K562 (cell line): ENCODE data around the gene RNPEP. TPM values are rescaled to one million over a fixed set of nuclear protein-coding genes. Genes with fewer than 3 reads are reported as not detected.

ENCODE experiments used
- DNMT1 ChIP-seq: fragments of 450-650 bp; IDR thresholded peaks from 2 replicates; pipeline ENCODE4 v1.6.1; 2016; ENCODE audit warnings: antibody characterized with exemption, mild to moderate bottlenecking
- EP400 ChIP-seq: fragments of 450-650 bp; IDR thresholded peaks from 2 replicates; pipeline ENCODE4 v1.6.1; 2017; ENCODE audit warnings: antibody characterized with exemption, mild to moderate bottlenecking, moderate library complexity
- ESRRA ChIP-seq: fragments of 450-650 bp; IDR thresholded peaks from 2 replicates; pipeline ENCODE4 v1.6.1; 2014; ENCODE audit warnings: low read depth, mild to moderate bottlenecking, moderate library complexity, borderline replicate concordance
- FOXA1 ChIP-seq: fragments of 450-650 bp; IDR thresholded peaks from 2 replicates; pipeline ENCODE4 v1.6.1; 2016; ENCODE audit warnings: mild to moderate bottlenecking, borderline replicate concordance
- MAFG ChIP-seq: fragments of 450-650 bp; conservative IDR thresholded peaks from 2 replicates; pipeline ENCODE4 v1.6.1; 2016; ENCODE audit warnings: missing genetic modification characterization, missing compliant biosample characterization
- MCM7 ChIP-seq, 2 experiments: fragments of 450-650 bp; IDR thresholded peaks; 2 replicates each; pipeline ENCODE4 v1.6.1; 2016 to 2018
- NR3C1 ChIP-seq: sonication (generic); formaldehyde crosslinking; IDR thresholded peaks from 2 replicates; pipeline ENCODE4 v1.8.1; 2022; ENCODE audit warnings: missing genetic modification reagents
- POLR2H ChIP-seq: IDR thresholded peaks from 2 replicates; pipeline ENCODE4 v1.6.1; 2016; ENCODE audit warnings: missing genetic modification characterization, low read depth, mild to moderate bottlenecking, control low read depth, missing compliant biosample characterization, moderate library complexity
- POLR3A ChIP-seq: IDR thresholded peaks from 2 replicates; pipeline ENCODE4 v1.6.1; 2011; ENCODE audit warnings: borderline replicate concordance, mild to moderate bottlenecking, moderate library complexity; ENCODE audit not compliant: insufficient read length, insufficient read depth; ENCODE audit errors: extremely low read depth
- RBM22 ChIP-seq: fragments of 200-400 bp; formaldehyde crosslinking; IDR thresholded peaks from 2 replicates; pipeline ENCODE4 v1.6.1; 2018; ENCODE audit warnings: low read length, low read depth; ENCODE audit not compliant: poor library complexity, severe bottlenecking
- SMAD1 ChIP-seq: fragments of 150-350 bp; IDR thresholded peaks from 2 replicates; pipeline ENCODE4 v1.6.1; 2014; ENCODE audit warnings: low read length, low read depth; ENCODE audit not compliant: partially characterized antibody
- SNRNP70 ChIP-seq: fragments of 200-400 bp; formaldehyde crosslinking; optimal IDR thresholded peaks from 2 replicates; pipeline ENCODE3; 2017; ENCODE audit warnings: low read depth, low read length
- SPI1 ChIP-seq: IDR thresholded peaks from 2 replicates; pipeline ENCODE4 v1.6.1; 2011; ENCODE audit warnings: low read depth, low read length, control low read depth, borderline replicate concordance
- SRSF1 ChIP-seq: fragments of 200-400 bp; formaldehyde crosslinking; IDR thresholded peaks from 2 replicates; pipeline ENCODE4 v1.6.1; 2017; ENCODE audit warnings: mild to moderate bottlenecking, low read depth, low read length, moderate library complexity
- ZNF655 ChIP-seq: fragments of 250-450 bp; sonication (Bioruptor Pico); IDR thresholded peaks from 2 replicates; pipeline ENCODE4 v1.5.0; 2021
- ZNF740 ChIP-seq, 3 experiments: fragments of 200-800 bp in 1 of 3; sonication (Bioruptor generic) in 1 of 3; sonication (generic) in 1 of 3; formaldehyde crosslinking in 1 of 3; IDR thresholded peaks; 2 replicates each; pipeline versions ENCODE4 v1.6.1 to v1.8.0; 2016 to 2022; ENCODE audit warnings: mild to moderate bottlenecking in 2 of 3, missing compliant biosample characterization in 2 of 3, missing genetic modification characterization in 2 of 3, missing genetic modification reagents in 1 of 3
- polyA plus RNA-seq, 8 experiments: library from polyadenylated mRNA; depleted of rRNA in 4 of 8; stranded (reverse) in 5 of 8; unstranded in 3 of 8; fragments of >200 nt; fragmentation: Nextera tagmentation in 2 of 8; fragmentation: Illumina TruSeq in 1 of 8; extraction: Ambion mirVana in 2 of 8; extraction: Trizol in 1 of 8; gene quantifications; 2 replicates each; pipeline versions ENCODE4 v1.2.1 to v1.2.3, GENCODE V29; 2011 to 2014; ENCODE audit warnings: inconsistent platforms in 1 of 8, missing spikeins in 1 of 8
- total RNA-seq, 7 experiments: library from RNA; depleted of rRNA in 6 of 7; stranded (reverse); fragments of >200 nt in 6 of 7; fragmentation: Illumina TruSeq in 2 of 7; extraction: Trizol in 2 of 7; gene quantifications; 2 replicates each; pipeline versions ENCODE4 v1.2.1 to v1.2.3, GENCODE V29; 2011 to 2021; ENCODE audit warnings: low replicate concordance in 1 of 7
- TF ChIP-seq, protein P1 (sequence below): fragments of 450-650 bp; formaldehyde crosslinking; IDR thresholded peaks from 2 replicates; pipeline ENCODE4 v1.4.0; 2022; ENCODE audit warnings: missing genetic modification characterization
- TF ChIP-seq, protein P2 (sequence below): sonication (generic); formaldehyde crosslinking; IDR thresholded peaks from 2 replicates; pipeline ENCODE4 v1.8.0; 2023; ENCODE audit warnings: mild to moderate bottlenecking, missing genetic modification reagents
- TF ChIP-seq, protein P3 (sequence below): fragments of 450-650 bp; IDR thresholded peaks from 2 replicates; pipeline ENCODE4 v1.6.1; 2016

RNPEP gene
- total and polyA plus RNA-seq, 9 of the 15 experiments (the other 6 are each of a cell fraction or from before 2014, with no cell fraction given) = 27.5 to 131 (median 63.4) TPM

- TF ChIP-seq, protein P1, sequence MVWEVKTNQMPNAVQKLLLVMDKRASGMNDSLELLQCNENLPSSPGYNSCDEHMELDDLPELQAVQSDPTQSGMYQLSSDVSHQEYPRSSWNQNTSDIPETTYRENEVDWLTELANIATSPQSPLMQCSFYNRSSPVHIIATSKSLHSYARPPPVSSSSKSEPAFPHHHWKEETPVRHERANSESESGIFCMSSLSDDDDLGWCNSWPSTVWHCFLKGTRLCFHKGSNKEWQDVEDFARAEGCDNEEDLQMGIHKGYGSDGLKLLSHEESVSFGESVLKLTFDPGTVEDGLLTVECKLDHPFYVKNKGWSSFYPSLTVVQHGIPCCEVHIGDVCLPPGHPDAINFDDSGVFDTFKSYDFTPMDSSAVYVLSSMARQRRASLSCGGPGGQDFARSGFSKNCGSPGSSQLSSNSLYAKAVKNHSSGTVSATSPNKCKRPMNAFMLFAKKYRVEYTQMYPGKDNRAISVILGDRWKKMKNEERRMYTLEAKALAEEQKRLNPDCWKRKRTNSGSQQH (CRISPR knock-in tag) = no peak
- TF ChIP-seq POLR3A = no peak
- no peak for TF ChIP-seq SPI1
- TF ChIP-seq ESRRA = peak; percentile 53
- TF ChIP-seq ZNF740 (CRISPR knock-in tag; IDR thresholded peaks at IDR 0.05) = peak; percentile 75; the same call in 1 of the 2 replicates
- no peak for TF ChIP-seq ZNF740 (tag; IDR thresholded peaks at IDR 0.05)
- no peak for TF ChIP-seq SNRNP70
- no peak for TF ChIP-seq NR3C1 (CRISPR knock-in tag)
- peak; percentile 34; the same call in 1 of the 2 replicates for TF ChIP-seq EP400
- no peak for TF ChIP-seq MCM7 (IDR thresholded peaks at IDR 0.05)
- no peak for TF ChIP-seq MAFG (tag)
- no peak for TF ChIP-seq RBM22
- no peak for TF ChIP-seq DNMT1
- no peak for TF ChIP-seq ZNF655 (CRISPR knock-in tag)
- TF ChIP-seq, protein P2, sequence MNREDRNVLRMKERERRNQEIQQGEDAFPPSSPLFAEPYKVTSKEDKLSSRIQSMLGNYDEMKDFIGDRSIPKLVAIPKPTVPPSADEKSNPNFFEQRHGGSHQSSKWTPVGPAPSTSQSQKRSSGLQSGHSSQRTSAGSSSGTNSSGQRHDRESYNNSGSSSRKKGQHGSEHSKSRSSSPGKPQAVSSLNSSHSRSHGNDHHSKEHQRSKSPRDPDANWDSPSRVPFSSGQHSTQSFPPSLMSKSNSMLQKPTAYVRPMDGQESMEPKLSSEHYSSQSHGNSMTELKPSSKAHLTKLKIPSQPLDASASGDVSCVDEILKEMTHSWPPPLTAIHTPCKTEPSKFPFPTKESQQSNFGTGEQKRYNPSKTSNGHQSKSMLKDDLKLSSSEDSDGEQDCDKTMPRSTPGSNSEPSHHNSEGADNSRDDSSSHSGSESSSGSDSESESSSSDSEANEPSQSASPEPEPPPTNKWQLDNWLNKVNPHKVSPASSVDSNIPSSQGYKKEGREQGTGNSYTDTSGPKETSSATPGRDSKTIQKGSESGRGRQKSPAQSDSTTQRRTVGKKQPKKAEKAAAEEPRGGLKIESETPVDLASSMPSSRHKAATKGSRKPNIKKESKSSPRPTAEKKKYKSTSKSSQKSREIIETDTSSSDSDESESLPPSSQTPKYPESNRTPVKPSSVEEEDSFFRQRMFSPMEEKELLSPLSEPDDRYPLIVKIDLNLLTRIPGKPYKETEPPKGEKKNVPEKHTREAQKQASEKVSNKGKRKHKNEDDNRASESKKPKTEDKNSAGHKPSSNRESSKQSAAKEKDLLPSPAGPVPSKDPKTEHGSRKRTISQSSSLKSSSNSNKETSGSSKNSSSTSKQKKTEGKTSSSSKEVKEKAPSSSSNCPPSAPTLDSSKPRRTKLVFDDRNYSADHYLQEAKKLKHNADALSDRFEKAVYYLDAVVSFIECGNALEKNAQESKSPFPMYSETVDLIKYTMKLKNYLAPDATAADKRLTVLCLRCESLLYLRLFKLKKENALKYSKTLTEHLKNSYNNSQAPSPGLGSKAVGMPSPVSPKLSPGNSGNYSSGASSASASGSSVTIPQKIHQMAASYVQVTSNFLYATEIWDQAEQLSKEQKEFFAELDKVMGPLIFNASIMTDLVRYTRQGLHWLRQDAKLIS (CRISPR knock-in tag) = no peak
- TF ChIP-seq, protein P3, sequence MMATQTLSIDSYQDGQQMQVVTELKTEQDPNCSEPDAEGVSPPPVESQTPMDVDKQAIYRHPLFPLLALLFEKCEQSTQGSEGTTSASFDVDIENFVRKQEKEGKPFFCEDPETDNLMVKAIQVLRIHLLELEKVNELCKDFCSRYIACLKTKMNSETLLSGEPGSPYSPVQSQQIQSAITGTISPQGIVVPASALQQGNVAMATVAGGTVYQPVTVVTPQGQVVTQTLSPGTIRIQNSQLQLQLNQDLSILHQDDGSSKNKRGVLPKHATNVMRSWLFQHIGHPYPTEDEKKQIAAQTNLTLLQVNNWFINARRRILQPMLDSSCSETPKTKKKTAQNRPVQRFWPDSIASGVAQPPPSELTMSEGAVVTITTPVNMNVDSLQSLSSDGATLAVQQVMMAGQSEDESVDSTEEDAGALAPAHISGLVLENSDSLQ = peak; percentile 69; the same call in 1 of the 2 replicates
- TF ChIP-seq FOXA1 = no peak
- TF ChIP-seq SMAD1 = no peak
- no peak for TF ChIP-seq SRSF1
- TF ChIP-seq POLR2H = no peak
Observed at GRCh38 chr1:201941420-201942128, 40.9 kb upstream of the RNPEP start (continued).
